Measurements from ENCODE around the gene RAD51AP2.

The RAD51AP2 gene

DNA sequence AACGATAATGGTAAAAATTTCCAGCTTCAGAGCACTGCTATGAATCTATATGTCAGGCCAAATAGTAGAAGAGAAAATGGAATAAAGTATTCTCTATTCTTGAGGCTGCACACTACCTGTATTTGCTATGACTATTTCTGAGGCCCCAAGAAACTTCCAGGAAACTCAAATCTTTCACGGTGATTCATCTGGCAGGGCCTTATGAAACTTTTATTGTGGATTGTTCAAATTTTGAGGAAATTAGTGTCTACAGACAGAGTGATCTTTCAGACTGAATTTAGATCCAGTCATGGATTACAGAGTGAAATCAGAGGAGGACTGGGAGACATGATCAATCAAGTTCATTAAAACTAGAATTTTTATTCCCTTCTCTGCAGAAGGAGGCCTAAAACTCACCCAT, 18.2 kb upstream of the RAD51AP2 start:
- H3K27me3 ChIP-seq (ENCODE audit: control insufficient read depth, low read length) = peaks cover 24% of the 10 kb centered on the region
- TF ChIP-seq CTCF (IDR thresholded peaks at IDR 0.05; ENCODE audit: low read depth, low read length, poor library complexity, severe bottlenecking) (no peak), EZH2phosphoT487 (IDR thresholded peaks at IDR 0.05; ENCODE audit: borderline replicate concordance, low read length) (no peak)
- no peak overlapping the region for H3K4me3 ChIP-seq (ENCODE audit: low read length)
- H3K79me2 ChIP-seq (ENCODE audit: control insufficient read depth, low read length) = no peaks in the 10 kb centered on the region
- H3K4me1 ChIP-seq (ENCODE audit: control insufficient read depth, low read length) = no peaks in the 10 kb centered on the region
- H3F3A ChIP-seq (ENCODE audit: control insufficient read depth, insufficient read depth) = no peaks in the 10 kb centered on the region
- H3K4me2 ChIP-seq (ENCODE audit: low read length) = no peak overlapping the region
- no peak overlapping the region for H3K27ac ChIP-seq (ENCODE audit: low read depth, low read length)
- no peaks in the 10 kb centered on the region for H4K20me1 ChIP-seq (ENCODE audit: control insufficient read depth, insufficient read depth, low read depth, low read length)
- no peaks in the 10 kb centered on the region for H3K9me2 ChIP-seq (replicated peaks; ENCODE audit: control insufficient read depth, low read length)
- no peaks in the 10 kb centered on the region for H3K9me3 ChIP-seq (ENCODE audit: control insufficient read depth, insufficient read depth, low read length)
- no peaks in the 10 kb centered on the region for H3K36me3 ChIP-seq (ENCODE audit: control insufficient read depth, low read length)

- no peaks in the 10 kb centered on the region for H3K79me2 ChIP-seq (ENCODE audit: control insufficient read depth, low read length)
- H3K36me3 ChIP-seq (ENCODE audit: control insufficient read depth, low read length) = no peaks in the 10 kb centered on the region
- H3K9me2 ChIP-seq (replicated peaks; ENCODE audit: control insufficient read depth, low read length) = no peaks in the 10 kb centered on the region
- TF ChIP-seq CTCF (IDR thresholded peaks at IDR 0.05; ENCODE audit: low read depth, low read length, poor library complexity, severe bottlenecking) (no peak), EZH2phosphoT487 (IDR thresholded peaks at IDR 0.05; ENCODE audit: borderline replicate concordance, low read length) (no peak)
- no peaks in the 10 kb centered on the region for H3K4me1 ChIP-seq (ENCODE audit: control insufficient read depth, low read length)
- H3K27me3 ChIP-seq (ENCODE audit: control insufficient read depth, low read length) = peaks cover 4% of the 10 kb centered on the region
- no peaks in the 10 kb centered on the region for H3F3A ChIP-seq (ENCODE audit: control insufficient read depth, insufficient read depth)
- no peaks in the 10 kb centered on the region for H3K9me3 ChIP-seq (ENCODE audit: control insufficient read depth, insufficient read depth, low read length)
- no peaks in the 10 kb centered on the region for H4K20me1 ChIP-seq (ENCODE audit: control insufficient read depth, insufficient read depth, low read depth, low read length)
- no peak overlapping the region for H3K4me3 ChIP-seq (ENCODE audit: low read length)
- H3K27ac ChIP-seq (ENCODE audit: low read depth, low read length) = no peak overlapping the region
- H3K4me2 ChIP-seq (ENCODE audit: low read length) = no peak overlapping the region
These were observed 15.3 kb upstream of the RAD51AP2 start for GRCh38 chr2:17533546-17533945.

- H3K9me2 ChIP-seq (replicated peaks; ENCODE audit: control insufficient read depth, low read length) = no peaks in the 10 kb centered on the region
- no peaks in the 10 kb centered on the region for H3K27me3 ChIP-seq (ENCODE audit: control insufficient read depth, low read length)
- no peak overlapping the region for H3K4me3 ChIP-seq (ENCODE audit: low read length)
- H3K36me3 ChIP-seq (ENCODE audit: control insufficient read depth, low read length) = no peaks in the 10 kb centered on the region
- no peaks in the 10 kb centered on the region for H4K20me1 ChIP-seq (ENCODE audit: control insufficient read depth, insufficient read depth, low read depth, low read length)
- H3K4me1 ChIP-seq (ENCODE audit: control insufficient read depth, low read length) = no peaks in the 10 kb centered on the region
- TF ChIP-seq CTCF (IDR thresholded peaks at IDR 0.05; ENCODE audit: low read depth, low read length, poor library complexity, severe bottlenecking) (no peak), EZH2phosphoT487 (IDR thresholded peaks at IDR 0.05; ENCODE audit: borderline replicate concordance, low read length) (no peak)
- no peaks in the 10 kb centered on the region for H3K79me2 ChIP-seq (ENCODE audit: control insufficient read depth, low read length)
- no peak overlapping the region for H3K4me2 ChIP-seq (ENCODE audit: low read length)
- no peaks in the 10 kb centered on the region for H3K9me3 ChIP-seq (ENCODE audit: control insufficient read depth, insufficient read depth, low read length)
- H3F3A ChIP-seq (ENCODE audit: control insufficient read depth, insufficient read depth) = no peaks in the 10 kb centered on the region
- no peak overlapping the region for H3K27ac ChIP-seq (ENCODE audit: low read depth, low read length)
These were observed 11.5 kb upstream of the RAD51AP2 start for GRCh38 chr2:17529771-17530170.

- Histone ChIP-seq H3K27me3 (ENCODE audit: control insufficient read depth, low read length) (no peaks in the 10 kb centered on the region), H3K9me2 (replicated peaks; ENCODE audit: control insufficient read depth, low read length) (no peaks in the 10 kb centered on the region), H3K27ac (ENCODE audit: low read depth, low read length) (no peak overlapping the region), H3K36me3 (ENCODE audit: control insufficient read depth, low read length) (no peaks in the 10 kb centered on the region), H3K4me1 (ENCODE audit: control insufficient read depth, low read length) (peaks cover 20% of the 10 kb centered on the region), H3K4me2 (ENCODE audit: low read length) (no peak overlapping the region), H4K20me1 (ENCODE audit: control insufficient read depth, insufficient read depth, low read depth, low read length) (no peaks in the 10 kb centered on the region), H3F3A (ENCODE audit: control insufficient read depth, insufficient read depth) (no peaks in the 10 kb centered on the region; the same call in 1 of the 2 replicates), H3K9me3 (ENCODE audit: control insufficient read depth, insufficient read depth, low read length) (no peaks in the 10 kb centered on the region), H3K4me3 (ENCODE audit: low read length) (no peak overlapping the region), H3K79me2 (ENCODE audit: control insufficient read depth, low read length) (no peaks in the 10 kb centered on the region)
- TF ChIP-seq EZH2phosphoT487 (IDR thresholded peaks at IDR 0.05; ENCODE audit: borderline replicate concordance, low read length) (no peak), CTCF (IDR thresholded peaks at IDR 0.05; ENCODE audit: low read depth, low read length, poor library complexity, severe bottlenecking) (no peak)
These were observed 4.1 kb upstream of the RAD51AP2 start for GRCh38 chr2:17522303-17522702.

All from DOHH2 (cell line).